NCI-H82 treated with DMSO at 0.1 percent for 48 hours (cell line): Measurements from ENCODE around the gene OR6S1.
A peak's percentile ranks its signal among the peaks of the same experiment; 100 is the strongest.

Source experiments
- DNase-seq: peaks from one replicate; lab custom pipeline; 2025; ENCODE audit not compliant: unreplicated experiment; lab: John Stamatoyannopoulos, UW

The OR6S1 gene, protein sequence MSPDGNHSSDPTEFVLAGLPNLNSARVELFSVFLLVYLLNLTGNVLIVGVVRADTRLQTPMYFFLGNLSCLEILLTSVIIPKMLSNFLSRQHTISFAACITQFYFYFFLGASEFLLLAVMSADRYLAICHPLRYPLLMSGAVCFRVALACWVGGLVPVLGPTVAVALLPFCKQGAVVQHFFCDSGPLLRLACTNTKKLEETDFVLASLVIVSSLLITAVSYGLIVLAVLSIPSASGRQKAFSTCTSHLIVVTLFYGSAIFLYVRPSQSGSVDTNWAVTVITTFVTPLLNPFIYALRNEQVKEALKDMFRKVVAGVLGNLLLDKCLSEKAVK

GRCh38 chr14:20641591-20641990 lies at the start of gene OR6S1:
TSS of gene OR6S1 (minus strand) at chr14:20641691. CDS start at chr14:20641691, 0 bp downstream.
- DNase-seq, result no peak

DNA sequence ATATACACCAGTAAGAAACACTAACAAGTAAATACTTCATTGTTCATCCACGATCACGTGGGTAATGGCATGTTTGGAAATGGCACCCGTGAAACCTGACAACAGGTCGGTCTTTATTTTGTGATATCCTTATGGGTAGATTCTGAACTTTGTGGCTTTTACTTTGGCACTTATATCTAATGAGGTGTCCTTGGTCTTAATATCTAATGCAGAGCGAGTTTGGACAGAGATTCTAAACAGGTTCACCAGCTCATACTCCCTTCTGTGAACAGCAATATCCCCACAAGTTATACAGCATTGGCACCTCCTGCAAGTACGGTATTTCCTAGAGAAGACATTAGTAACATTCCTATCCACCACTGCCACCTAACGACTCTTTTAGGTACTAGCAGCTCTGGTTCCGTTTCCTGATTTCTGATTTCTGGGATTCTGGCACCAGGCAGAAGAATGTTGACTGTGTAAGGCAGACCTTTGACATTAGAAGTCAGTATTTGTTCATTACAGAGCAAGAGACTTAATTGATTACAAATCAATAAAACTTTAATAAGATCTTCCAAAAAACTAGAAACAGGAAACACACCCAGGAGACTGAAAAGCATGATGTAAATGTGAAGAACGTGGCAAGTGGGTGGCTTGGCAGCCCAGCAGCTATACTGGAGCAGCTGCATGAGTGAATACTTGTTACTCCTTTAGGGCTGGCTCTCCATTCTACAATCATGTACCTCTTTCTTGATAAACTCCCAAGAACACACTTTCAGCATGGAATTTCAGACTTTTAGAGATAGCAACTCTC lies 49.6 kb upstream of the OR6S1 start:
- DNase-seq, result peak; percentile 40

GRCh38 chr14:20688167-20688839 lies 46.8 kb upstream of the OR6S1 start, which contains the start of gene ANG:
TSS of gene ANG (plus strand) at chr14:20688764. CDS start at chr14:20693565, 4,801 bp downstream.
- no peak for DNase-seq

DNA sequence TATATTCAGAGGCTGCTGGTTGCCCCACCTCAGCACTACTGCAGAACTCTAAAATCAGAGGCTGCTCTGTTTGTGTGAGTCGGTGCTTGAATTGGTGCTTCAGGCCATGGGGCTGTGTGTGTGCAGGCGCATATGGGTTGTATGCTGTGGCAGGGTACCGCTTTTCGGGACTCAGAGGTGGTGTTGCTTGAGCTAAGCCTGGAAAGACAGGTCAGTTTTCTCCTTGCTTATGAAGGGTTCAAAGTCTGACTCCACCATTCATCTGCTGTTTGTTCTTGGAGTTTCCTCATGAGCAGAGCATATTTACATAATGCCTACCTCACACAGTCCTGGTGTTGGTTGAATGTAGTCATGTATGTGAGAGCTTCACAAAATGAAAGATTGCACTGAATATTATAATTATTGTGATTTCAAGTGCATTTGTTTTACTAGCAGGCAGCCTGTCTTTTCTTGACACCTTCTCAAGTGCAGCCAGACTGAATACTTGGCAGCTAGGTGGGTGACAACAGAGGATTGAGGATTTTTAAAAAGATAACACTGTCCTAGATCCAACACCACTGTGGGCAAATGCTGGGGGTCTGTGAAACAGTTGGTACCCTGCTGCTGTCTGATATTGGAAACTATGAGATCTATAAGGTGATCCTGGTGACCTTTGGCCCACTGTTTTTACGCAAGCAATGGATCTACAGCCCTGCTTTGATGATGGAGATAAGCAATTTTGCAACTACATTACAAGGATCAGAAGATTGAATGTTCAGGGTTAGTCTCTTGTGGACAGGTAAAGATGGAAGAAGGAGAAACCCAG lies 46.1 kb upstream of the OR6S1 start:
- no peak for DNase-seq

DNA sequence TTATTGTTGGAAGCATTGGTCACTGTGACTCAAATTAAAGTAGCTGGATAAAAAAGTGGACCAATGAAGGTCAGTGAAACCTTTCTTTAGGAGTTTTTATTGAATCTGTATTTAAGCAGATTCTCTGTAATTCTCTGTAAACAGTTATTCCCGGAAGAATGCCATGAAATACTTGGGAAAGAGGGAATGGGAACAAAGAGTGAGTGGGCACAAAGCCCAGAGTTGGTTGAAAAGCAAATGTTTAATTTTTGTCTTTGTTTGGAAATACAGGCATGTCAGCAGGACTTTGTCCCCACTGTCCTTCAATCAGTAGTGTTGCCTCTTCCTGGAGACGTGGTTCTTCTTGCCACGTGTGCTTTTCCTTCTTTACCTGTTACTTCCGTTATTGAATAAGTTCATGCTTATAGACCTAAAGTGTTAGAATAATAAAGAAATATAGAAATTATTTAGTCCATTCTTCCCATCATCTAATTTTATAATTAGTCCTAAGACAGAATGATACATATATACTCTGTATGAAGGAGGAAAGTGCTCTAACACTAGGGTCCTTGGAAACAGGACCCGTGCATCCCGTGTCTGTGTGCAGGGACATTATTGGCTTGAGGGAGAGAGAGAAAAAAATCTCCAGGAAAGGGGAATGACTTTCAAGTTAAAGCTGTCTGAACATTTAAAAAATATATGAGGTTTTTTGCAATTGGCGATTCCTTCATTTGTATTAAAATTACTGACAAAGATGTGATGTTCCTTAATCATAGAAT lies 45.1 kb upstream of the OR6S1 start:
- DNase-seq, result no peak

DNA sequence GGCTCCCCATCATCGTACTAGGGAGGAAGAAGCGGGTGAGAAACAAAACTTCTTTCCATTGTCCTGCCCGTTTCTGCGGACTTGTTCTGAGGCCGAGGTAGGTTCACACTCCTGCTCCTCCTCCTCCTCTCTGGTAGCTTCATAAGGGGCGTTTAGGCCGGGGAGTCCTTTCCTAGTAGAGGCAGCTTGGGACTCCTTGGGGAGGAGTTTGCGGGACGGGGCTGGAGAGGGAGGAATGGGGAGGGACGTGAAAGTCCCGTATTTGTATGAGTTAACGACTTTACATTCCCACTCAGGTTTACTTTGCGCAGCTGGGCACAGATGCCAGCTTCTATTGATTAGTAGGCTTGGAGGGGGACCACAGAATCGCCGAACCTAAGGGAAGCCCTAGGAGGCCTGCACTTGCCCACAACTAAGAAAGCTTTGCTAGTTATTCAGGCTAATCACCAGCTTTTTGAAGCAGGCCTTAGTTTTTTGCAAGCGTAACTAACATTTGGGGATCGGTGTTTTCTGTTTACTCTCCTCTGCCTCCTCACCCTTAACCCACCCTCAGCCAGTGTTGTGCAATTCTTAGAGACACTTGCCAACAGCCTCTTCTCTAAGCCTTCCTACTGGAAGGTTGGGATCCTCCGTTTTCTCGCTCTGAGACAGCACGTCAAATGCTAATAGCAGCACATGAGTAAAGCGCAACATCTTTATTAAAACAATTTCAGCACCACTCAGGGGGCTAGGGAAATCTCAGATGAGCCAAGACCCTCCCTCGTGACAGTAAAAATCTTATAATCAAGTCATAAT lies 43.4 kb upstream of the OR6S1 start:
- DNase-seq, result no peak

- peak; percentile 55 for DNase-seq
These were observed 42.6 kb upstream of the OR6S1 start, which contains the start of gene RNASE4 for GRCh38 chr14:20683891-20684661. TSS of gene RNASE4 (plus strand) at chr14:20684560. CDS start at chr14:20699372, 14,812 bp downstream.

DNA sequence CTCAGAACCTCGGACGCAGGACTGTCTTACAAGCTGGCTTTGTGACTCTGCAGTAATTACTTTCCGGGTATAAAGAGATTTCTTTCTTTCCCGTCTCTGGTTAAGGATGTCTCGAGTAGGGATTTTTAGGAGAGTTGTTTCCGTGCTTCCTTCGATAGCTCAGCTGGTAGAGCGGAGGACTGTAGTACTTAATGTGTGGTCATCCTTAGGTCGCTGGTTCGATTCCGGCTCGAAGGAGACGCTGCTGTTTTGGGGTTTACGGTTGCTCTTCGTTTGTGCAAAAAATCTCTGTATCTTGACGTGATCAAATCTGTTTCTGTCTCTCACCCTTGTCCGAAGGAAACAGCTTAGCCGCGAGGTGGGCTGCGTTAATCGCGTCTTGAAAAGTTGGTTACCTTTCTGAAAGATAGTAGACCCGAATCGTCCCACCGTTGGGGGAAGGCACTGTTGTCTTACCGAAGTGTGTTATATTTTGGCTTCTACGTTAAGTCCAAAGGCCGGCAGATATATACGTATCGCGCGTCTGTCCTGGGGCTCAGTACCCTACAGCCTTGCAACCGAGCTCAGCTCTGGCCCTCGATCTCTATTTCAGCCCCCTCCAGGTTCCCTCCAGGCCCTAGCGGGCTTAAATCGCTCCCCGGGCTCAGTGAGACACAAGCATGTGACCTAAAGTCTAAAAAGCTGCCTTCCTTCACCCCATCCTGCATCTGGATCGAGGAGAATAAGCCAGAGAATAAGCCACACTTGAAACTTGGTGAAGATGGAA lies 41.8 kb upstream of the OR6S1 start:
- DNase-seq, result peak; percentile 65

GRCh38 chr14:20682435-20683124 lies 41.1 kb upstream of the OR6S1 start:
- DNase-seq, result peak; percentile 73

DNA sequence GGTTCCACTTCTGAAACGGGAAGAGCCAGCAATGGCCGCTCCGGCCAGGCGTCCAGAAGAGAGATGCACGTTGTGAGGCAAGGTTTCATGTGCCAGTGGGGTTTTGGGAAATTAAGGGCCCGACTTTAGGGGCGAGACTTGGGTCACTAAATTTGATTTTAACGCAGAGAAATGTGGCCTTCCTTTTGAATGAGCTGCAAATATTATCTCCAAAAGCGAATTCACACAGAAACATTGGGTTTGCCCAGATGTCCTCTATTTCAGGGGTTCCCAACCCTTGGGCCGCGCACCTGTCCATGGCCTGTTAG lies 40.6 kb upstream of the OR6S1 start:
- DNase-seq, result no peak

DNA sequence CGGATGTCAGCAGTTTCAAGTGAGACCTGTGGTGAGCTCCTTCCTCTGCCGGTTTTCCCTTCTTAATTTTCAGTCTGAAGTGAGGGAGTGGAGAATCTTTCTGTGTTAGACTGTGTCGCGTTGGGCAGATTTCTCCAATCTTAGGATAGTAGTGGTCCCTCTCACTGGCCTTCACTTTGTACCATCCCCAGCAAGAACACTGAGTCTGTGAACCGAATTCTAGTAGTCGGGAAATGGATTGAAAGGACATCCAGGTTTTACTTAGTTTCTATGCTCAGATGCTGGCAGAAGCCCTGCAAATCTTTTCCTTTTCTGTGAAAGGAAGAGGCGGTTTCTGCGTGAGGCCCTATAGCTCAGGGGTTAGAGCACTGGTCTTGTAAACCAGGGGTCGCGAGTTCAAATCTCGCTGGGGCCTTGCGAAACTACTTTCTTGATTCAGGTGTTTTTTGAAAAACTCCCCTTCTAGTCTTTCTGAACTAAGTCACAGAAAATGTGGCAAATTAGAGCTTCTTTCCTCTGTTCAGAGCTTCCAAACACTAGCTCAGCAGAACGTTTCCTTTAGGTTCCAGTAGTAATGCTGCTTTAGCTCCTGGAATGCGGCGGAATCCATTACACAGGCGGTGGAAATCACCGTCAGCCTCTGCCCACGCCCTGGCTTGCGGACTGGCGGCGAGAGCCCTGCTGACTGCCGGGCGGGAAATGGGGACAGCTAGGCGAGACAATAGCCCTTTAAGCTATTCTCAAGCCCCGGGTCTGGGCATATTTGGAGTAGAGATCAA lies 40.0 kb upstream of the OR6S1 start:
- DNase-seq, result peak; percentile 53

DNA sequence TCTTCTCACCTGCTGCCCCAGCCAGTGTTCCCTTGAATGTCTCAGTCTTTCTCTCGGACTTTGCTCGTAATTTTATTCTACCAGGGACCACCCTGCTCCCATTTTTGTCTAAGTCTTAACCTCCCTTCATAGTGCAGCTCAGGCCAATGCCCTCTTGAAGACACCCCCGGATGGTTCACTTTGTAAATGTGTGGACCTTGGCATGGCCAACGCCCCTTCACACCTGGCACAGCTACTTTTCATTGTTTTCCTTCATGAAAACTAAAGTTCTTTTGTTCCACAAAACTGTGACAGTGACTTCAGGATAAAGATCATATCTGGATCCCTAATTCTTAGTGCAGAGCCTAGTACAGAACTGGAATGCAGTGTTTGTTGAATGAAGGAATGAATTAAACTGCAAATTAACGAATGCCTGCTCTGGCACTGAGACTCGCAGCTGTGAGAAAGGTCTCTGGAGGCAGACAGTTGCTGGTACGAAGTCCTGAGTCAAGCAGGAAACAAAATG lies 39.4 kb upstream of the OR6S1 start:
- DNase-seq, result no peak

DNA sequence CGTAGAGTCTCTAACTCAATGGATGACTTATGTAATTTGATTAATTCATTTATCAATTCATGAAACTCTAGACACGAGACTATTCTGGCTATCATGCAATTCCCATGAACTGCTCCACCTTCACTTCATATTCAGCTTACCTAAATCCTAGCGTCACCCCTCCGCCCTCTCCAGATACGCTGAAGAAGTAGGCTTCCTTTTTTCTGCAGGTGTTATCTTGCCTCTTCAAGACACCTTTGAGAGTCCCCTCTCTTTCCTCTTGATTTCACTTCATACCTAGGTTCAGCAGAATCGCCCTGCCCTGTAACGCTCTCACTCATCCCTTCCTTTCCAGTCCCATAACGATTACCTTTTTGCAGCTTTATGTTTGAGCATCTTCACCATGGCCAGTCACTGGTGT lies 38.9 kb upstream of the OR6S1 start:
- no peak for DNase-seq

DNA sequence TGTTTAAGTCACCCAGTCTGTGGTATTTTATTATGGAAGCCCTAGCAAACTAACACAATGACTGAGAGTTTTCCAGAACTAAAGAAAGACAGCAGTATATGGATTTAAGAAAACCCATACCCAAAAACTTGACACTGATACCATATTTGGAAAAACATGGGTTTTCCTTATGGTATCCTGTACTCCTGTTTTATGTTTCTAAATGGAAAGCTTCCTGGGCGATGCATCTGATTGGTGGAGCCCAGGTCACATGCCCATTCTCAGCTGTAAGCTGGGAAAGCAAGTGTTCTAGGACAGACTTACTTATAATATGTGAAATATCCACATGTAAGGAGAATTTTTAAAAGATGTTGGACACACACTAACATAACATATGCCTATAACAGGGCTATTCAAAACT lies 38.4 kb upstream of the OR6S1 start:
- no peak for DNase-seq

- DNase-seq, result no peak
These were observed 34.6 kb upstream of the OR6S1 start for GRCh38 chr14:20676072-20676471.

DNA sequence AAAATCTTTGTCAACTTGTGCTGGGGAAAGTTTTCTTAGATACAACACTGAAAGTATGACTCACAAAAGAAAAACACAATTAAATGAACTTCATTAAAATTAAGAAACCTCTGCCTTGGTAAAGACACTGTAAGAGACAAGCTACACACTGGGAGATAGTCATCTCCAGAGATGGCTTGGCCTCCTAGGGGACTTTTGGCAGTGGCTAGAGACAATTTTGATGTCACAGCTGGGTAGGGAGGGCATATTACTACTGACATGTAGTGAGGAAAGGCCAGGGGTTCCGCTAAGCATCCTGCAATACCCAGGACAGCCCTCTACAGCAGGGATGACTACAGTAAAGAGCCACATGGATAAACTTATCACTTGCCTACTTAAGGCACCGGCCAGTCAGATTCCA lies 34.2 kb upstream of the OR6S1 start:
- DNase-seq, result no peak
